Endodermal cell (in vitro differentiated cells): Measurements from ENCODE around the gene SEC22A. TPM values are rescaled to one million over a fixed set of nuclear protein-coding genes. Genes with fewer than 3 reads are reported as not detected.

Experiments
- DNase-seq: peaks from one replicate; pipeline ENCODE4 v3.0.0-alpha.2; 2017
- H3K27ac ChIP-seq: 2 replicates; pipeline ENCODE4 v1.5.1; 2013; ENCODE audit warnings: mild to moderate bottlenecking, low read depth, low read length, moderate library complexity
- H3K27me3 ChIP-seq: 2 replicates; pipeline ENCODE4 v1.6.1; 2013; ENCODE audit warnings: mild to moderate bottlenecking, low read length, moderate library complexity; ENCODE audit not compliant: insufficient read depth, control insufficient read depth, poor library complexity, severe bottlenecking
- H3K36me3 ChIP-seq: 2 replicates; pipeline ENCODE4 v1.7.0; 2013; ENCODE audit warnings: mild to moderate bottlenecking, low read length, moderate library complexity; ENCODE audit not compliant: control insufficient read depth, insufficient read depth
- H3K4me1 ChIP-seq: one replicate; pipeline ENCODE4 v1.7.0; 2013; ENCODE audit warnings: low read length; ENCODE audit not compliant: control insufficient read depth, insufficient read depth
- H3K4me3 ChIP-seq: 2 replicates; pipeline ENCODE4 v1.5.1; 2013; ENCODE audit warnings: mild to moderate bottlenecking, low read length, moderate library complexity
- H3K9ac ChIP-seq: 2 replicates; pipeline ENCODE4 v1.6.1; 2013; ENCODE audit warnings: mild to moderate bottlenecking, low read length, moderate library complexity; ENCODE audit not compliant: poor library complexity, severe bottlenecking; ENCODE audit errors: extremely low read depth
- H3K9me3 ChIP-seq: 2 replicates; pipeline ENCODE4 v1.6.1; 2013; ENCODE audit warnings: mild to moderate bottlenecking, low read length, moderate library complexity; ENCODE audit not compliant: control insufficient read depth
- H3K27ac Mint-ChIP-seq: 2 replicates; pipeline ENCODE4 v1.8.0; 2020; ENCODE audit warnings: mixed read lengths
- H3K27me3 Mint-ChIP-seq: 2 replicates; pipeline ENCODE4 v1.8.0; 2021; ENCODE audit warnings: mild to moderate bottlenecking, mixed read lengths; ENCODE audit not compliant: insufficient read depth
- H3K36me3 Mint-ChIP-seq: 2 replicates; pipeline ENCODE4 v1.8.0; 2020; ENCODE audit warnings: low read depth, mixed read lengths
- H3K4me1 Mint-ChIP-seq: 2 replicates; pipeline ENCODE4 v1.8.0; 2020; ENCODE audit warnings: mixed read lengths
- H3K4me3 Mint-ChIP-seq: 2 replicates; pipeline ENCODE4 v1.8.0; 2020; ENCODE audit warnings: mild to moderate bottlenecking, moderate library complexity, mixed read lengths
- H3K9me3 Mint-ChIP-seq: 2 replicates; pipeline ENCODE4 v1.8.0; 2020; ENCODE audit warnings: mild to moderate bottlenecking, mixed read lengths
- CTCF ChIP-seq: fragments of 200-600 bp; sonication (generic); conservative IDR thresholded peaks from 2 replicates; pipeline ENCODE4 v1.5.0; 2021; ENCODE audit warnings: antibody characterized with exemption, mild to moderate bottlenecking
- WGBS, 2 experiments: methylation state at CpG; one replicate each; pipeline versions ENCODE4 v1.1.5 to v1.1.7; 2013; ENCODE audit warnings: missing lambda C conversion rate in 2 of 2, mixed read lengths in 1 of 2; ENCODE audit not compliant: insufficient coverage in 1 of 2, insufficient read length in 1 of 2; 5-methylcytosine and 5-hydroxymethylcytosine counted together
- total RNA-seq, 2 donors: library from RNA; stranded (reverse); fragmentation: NEBNext Ultra II Directional in 1 of 2; extraction: Animal tissue kit (Norgen Biotek cat#: 25700) in 1 of 2; gene quantifications; 2 replicates in 1 of 2; 3 replicates in 1 of 2; pipeline ENCODE4 v1.2.1, GENCODE V29; 2021

SEC22A gene
- total RNA-seq, 2 donors from 2014 or later = 19.5 to 21.8 TPM

GRCh38 chr3:123263941-123264340 is 62.2 kb downstream of the SEC22A start:
- 94 to 100% methylated on average over 2 of the region's 2 CpGs for WGBS, 2 experiments

GRCh38 chr3:123267821-123268220 is 66.1 kb downstream of the SEC22A start:
- 81 to 89% methylated on average over 2 of the region's 2 CpGs for WGBS, 2 experiments
- Mint-ChIP-seq H3K36me3 (peaks cover 64% of the 10 kb centered on the region), H3K27ac (no peak overlapping the region), H3K9me3 (peaks cover 23% of the 10 kb centered on the region), H3K27me3 (no peaks in the 10 kb centered on the region), H3K4me3 (no peak overlapping the region), H3K4me1 (peaks cover 5% of the 10 kb centered on the region)
- H3K4me1 ChIP-seq = no peaks in the 10 kb centered on the region
- H3K27ac ChIP-seq = no peak overlapping the region
- no peak overlapping the region for H3K4me3 ChIP-seq
- H3K36me3 ChIP-seq = peaks cover 31% of the 10 kb centered on the region
- no peak overlapping the region for H3K9ac ChIP-seq
- H3K27me3 ChIP-seq = no peaks in the 10 kb centered on the region
- peak; percentile 62 for TF ChIP-seq CTCF
- peaks cover 21% of the 10 kb centered on the region for H3K9me3 ChIP-seq
- no peak for DNase-seq

More at GRCh38 chr3:123263941-123264340, 62.2 kb downstream of the SEC22A start:
- H3K9me3 ChIP-seq = peaks cover 21% of the 10 kb centered on the region
- H3K27ac ChIP-seq = no peak overlapping the region
- DNase-seq = no peak
- H3K9ac ChIP-seq = no peak overlapping the region
- H3K4me1 ChIP-seq = no peaks in the 10 kb centered on the region
- H3K9me3 Mint-ChIP-seq = peaks cover 20% of the 10 kb centered on the region
- no peaks in the 10 kb centered on the region for H3K27me3 ChIP-seq
- H3K4me3 Mint-ChIP-seq = no peak overlapping the region
- no peaks in the 10 kb centered on the region for H3K27me3 Mint-ChIP-seq
- peaks cover 13% of the 10 kb centered on the region for H3K4me1 Mint-ChIP-seq
- no peak overlapping the region for H3K27ac Mint-ChIP-seq
- H3K36me3 Mint-ChIP-seq = peaks cover 49% of the 10 kb centered on the region
- peaks cover 12% of the 10 kb centered on the region for H3K36me3 ChIP-seq
- H3K4me3 ChIP-seq = no peak overlapping the region
- no peak for TF ChIP-seq CTCF

- peaks cover 27% of the 10 kb centered on the region for H3K36me3 ChIP-seq
- no peaks in the 10 kb centered on the region for H3K27me3 ChIP-seq
- peaks cover 12% of the 10 kb centered on the region for H3K9me3 ChIP-seq
- 91 to 100% methylated on average over 1 to 2 of the region's 2 CpGs for WGBS, 2 experiments
- Mint-ChIP-seq H3K4me3 (no peak overlapping the region), H3K27me3 (no peaks in the 10 kb centered on the region), H3K9me3 (peaks cover 17% of the 10 kb centered on the region), H3K4me1 (peaks cover 7% of the 10 kb centered on the region), H3K36me3 (peaks cover 45% of the 10 kb centered on the region), H3K27ac (no peak overlapping the region)
- H3K4me3 ChIP-seq = no peak overlapping the region
- DNase-seq = no peak
- H3K27ac ChIP-seq = no peak overlapping the region
- H3K9ac ChIP-seq = no peak overlapping the region
- no peaks in the 10 kb centered on the region for H3K4me1 ChIP-seq
- TF ChIP-seq CTCF = no peak
These were observed 69.1 kb downstream of the SEC22A start for GRCh38 chr3:123270818-123271217.
